PC-9 (cell line): ENCODE measurements around the gene KLHL40.

Experiments used
- CTCF ChIP-seq: fragments of 200-600 bp; sonication (generic); conservative IDR thresholded peaks from 2 replicates; pipeline ENCODE4 v1.6.1; 2017; ENCODE audit warnings: mixed run types, antibody characterized with exemption, mild to moderate bottlenecking, moderate library complexity
- EZH2 ChIP-seq: fragments of 200-600 bp; sonication (generic); IDR thresholded peaks from 2 replicates; pipeline ENCODE4 v1.8.0; 2017; ENCODE audit warnings: antibody characterized with exemption, low read depth

GRCh38 chr3:42685891-42686820 lies 819 bp downstream of the KLHL40 start:
- no peak for TF ChIP-seq CTCF
- TF ChIP-seq EZH2 = no peak
